Nephron (organoid): ENCODE data around the gene GCSAML.
A peak's percentile ranks its signal among the peaks of the same experiment; 100 is the strongest.

Experiments
- H3K27ac Mint-ChIP-seq, 3 experiments: 2 replicates each; pipeline ENCODE4 v1.8.0; 2020; ENCODE audit warnings: mixed read lengths in 3 of 3, mild to moderate bottlenecking in 2 of 3, moderate library complexity in 1 of 3
- H3K27me3 Mint-ChIP-seq: 2 replicates; pipeline ENCODE4 v1.8.0; 2021; ENCODE audit warnings: low read depth, mild to moderate bottlenecking, moderate library complexity, mixed read lengths
- H3K36me3 Mint-ChIP-seq: 2 replicates; pipeline ENCODE4 v1.8.0; 2020; ENCODE audit warnings: low read depth, mixed read lengths
- H3K4me1 Mint-ChIP-seq: 2 replicates; pipeline ENCODE4 v1.8.0; 2020; ENCODE audit warnings: mixed read lengths
- H3K4me3 Mint-ChIP-seq, 3 experiments: 2 replicates each; pipeline ENCODE4 v1.8.0; 2020; ENCODE audit warnings: mild to moderate bottlenecking in 3 of 3, mixed read lengths in 3 of 3, moderate library complexity in 2 of 3
- H3K9me3 Mint-ChIP-seq: 2 replicates; pipeline ENCODE4 v1.8.0; 2020; ENCODE audit warnings: mixed read lengths
- TF ChIP-seq, protein P1 (sequence below), 3 experiments: fragments of 200-600 bp; sonication (generic); IDR thresholded peaks; one replicate each; pipeline ENCODE4 v1.5.0; 2021; ENCODE audit warnings: antibody characterized with exemption in 3 of 3; ENCODE audit not compliant: unreplicated experiment in 3 of 3

The GCSAML gene

GRCh38 chr1:247538561-247538960 lies 10.4 kb upstream of the GCSAML start:
- H3K27ac Mint-ChIP-seq, result no peak overlapping the region
- no peaks in the 10 kb centered on the region for H3K4me1 Mint-ChIP-seq
- H3K27me3 Mint-ChIP-seq, result no peaks in the 10 kb centered on the region
- H3K9me3 Mint-ChIP-seq, result no peaks in the 10 kb centered on the region
- H3K4me3 Mint-ChIP-seq, result no peak overlapping the region
- TF ChIP-seq, protein P1, sequence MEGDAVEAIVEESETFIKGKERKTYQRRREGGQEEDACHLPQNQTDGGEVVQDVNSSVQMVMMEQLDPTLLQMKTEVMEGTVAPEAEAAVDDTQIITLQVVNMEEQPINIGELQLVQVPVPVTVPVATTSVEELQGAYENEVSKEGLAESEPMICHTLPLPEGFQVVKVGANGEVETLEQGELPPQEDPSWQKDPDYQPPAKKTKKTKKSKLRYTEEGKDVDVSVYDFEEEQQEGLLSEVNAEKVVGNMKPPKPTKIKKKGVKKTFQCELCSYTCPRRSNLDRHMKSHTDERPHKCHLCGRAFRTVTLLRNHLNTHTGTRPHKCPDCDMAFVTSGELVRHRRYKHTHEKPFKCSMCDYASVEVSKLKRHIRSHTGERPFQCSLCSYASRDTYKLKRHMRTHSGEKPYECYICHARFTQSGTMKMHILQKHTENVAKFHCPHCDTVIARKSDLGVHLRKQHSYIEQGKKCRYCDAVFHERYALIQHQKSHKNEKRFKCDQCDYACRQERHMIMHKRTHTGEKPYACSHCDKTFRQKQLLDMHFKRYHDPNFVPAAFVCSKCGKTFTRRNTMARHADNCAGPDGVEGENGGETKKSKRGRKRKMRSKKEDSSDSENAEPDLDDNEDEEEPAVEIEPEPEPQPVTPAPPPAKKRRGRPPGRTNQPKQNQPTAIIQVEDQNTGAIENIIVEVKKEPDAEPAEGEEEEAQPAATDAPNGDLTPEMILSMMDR (IDR thresholded peaks at IDR 0.05; ENCODE audit: unreplicated experiment in 3 of 3), result no peak
- no peaks in the 10 kb centered on the region for H3K36me3 Mint-ChIP-seq

GRCh38 chr1:247539215-247539614 lies 9.7 kb upstream of the GCSAML start:
- Mint-ChIP-seq H3K36me3 (no peaks in the 10 kb centered on the region), H3K4me1 (no peaks in the 10 kb centered on the region), H3K27ac (no peak overlapping the region), H3K27me3 (no peaks in the 10 kb centered on the region), H3K4me3 (no peak overlapping the region), H3K9me3 (no peaks in the 10 kb centered on the region)
- TF ChIP-seq, protein P1 (IDR thresholded peaks at IDR 0.05; ENCODE audit: unreplicated experiment in 3 of 3), result no peak

DNA sequence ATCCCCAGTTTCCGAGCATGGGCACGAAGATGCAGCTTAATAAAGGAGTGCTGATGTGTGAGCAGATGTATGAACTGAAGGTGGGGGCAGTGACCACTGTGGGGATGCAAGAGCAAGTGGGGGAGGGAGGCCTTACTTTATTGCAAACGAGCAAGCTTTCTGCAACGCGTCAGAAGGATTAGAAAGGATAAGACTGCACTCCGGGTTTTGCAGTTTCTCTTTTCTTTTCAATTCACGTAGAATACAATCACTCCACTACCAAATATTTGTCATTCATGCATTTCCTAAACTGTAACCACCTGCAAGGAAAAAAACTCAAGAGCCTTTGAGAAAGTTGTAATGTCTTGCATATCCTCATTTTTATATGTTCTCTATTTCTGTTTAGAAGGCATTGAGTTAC lies 8.4 kb upstream of the GCSAML start:
- no peaks in the 10 kb centered on the region for H3K4me1 Mint-ChIP-seq
- H3K27me3 Mint-ChIP-seq, result no peaks in the 10 kb centered on the region
- peak overlapping the region in 1 of 3 experiments; percentile 51 for H3K27ac Mint-ChIP-seq
- no peaks in the 10 kb centered on the region for H3K36me3 Mint-ChIP-seq
- TF ChIP-seq, protein P1 (IDR thresholded peaks at IDR 0.05; ENCODE audit: unreplicated experiment in 3 of 3), result no peak
- H3K4me3 Mint-ChIP-seq, result no peak overlapping the region
- H3K9me3 Mint-ChIP-seq, result no peaks in the 10 kb centered on the region

- TF ChIP-seq, protein P1 (IDR thresholded peaks at IDR 0.05; ENCODE audit: unreplicated experiment in 3 of 3), result no peak
- Mint-ChIP-seq H3K27me3 (no peaks in the 10 kb centered on the region), H3K9me3 (no peaks in the 10 kb centered on the region), H3K4me3 (no peak overlapping the region), H3K36me3 (no peaks in the 10 kb centered on the region), H3K4me1 (no peaks in the 10 kb centered on the region), H3K27ac (no peak overlapping the region)
Observed at GRCh38 chr1:247542811-247543210, 6.1 kb upstream of the GCSAML start.

- Mint-ChIP-seq H3K4me1 (no peaks in the 10 kb centered on the region), H3K27ac (no peak overlapping the region), H3K4me3 (no peak overlapping the region), H3K27me3 (no peaks in the 10 kb centered on the region), H3K9me3 (no peaks in the 10 kb centered on the region), H3K36me3 (no peaks in the 10 kb centered on the region)
- TF ChIP-seq, protein P1 (IDR thresholded peaks at IDR 0.05; ENCODE audit: unreplicated experiment in 3 of 3), result no peak
Observed at GRCh38 chr1:247548092-247548491, 842 bp upstream of the GCSAML start.

DNA sequence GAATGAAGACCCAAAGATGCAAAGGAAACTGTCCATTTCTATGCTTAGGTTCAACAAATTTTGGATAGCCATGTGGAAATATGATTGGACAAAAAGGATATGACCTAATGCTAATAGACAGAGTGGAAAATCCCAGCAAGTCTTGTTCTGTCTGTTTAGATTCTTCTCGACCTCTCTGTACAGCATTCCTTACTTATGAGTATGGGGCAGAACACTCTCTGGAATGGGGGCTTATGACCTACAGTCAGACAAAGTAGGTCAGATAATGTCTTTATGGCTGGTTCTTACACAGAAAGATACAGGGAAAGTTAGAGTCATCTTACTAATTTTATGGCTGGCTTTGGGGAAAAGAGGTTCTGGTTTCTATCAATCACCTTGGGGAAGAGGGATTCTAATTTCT lies 2.8 kb downstream of the GCSAML start:
- no peak overlapping the region for H3K4me3 Mint-ChIP-seq
- TF ChIP-seq, protein P1 (IDR thresholded peaks at IDR 0.05; ENCODE audit: unreplicated experiment in 3 of 3), result no peak
- no peak overlapping the region for H3K27ac Mint-ChIP-seq
- no peaks in the 10 kb centered on the region for H3K4me1 Mint-ChIP-seq
- H3K36me3 Mint-ChIP-seq, result no peaks in the 10 kb centered on the region
- H3K27me3 Mint-ChIP-seq, result no peaks in the 10 kb centered on the region
- H3K9me3 Mint-ChIP-seq, result no peaks in the 10 kb centered on the region
